ENCODE measurements around the gene DKK3. TPM values are rescaled to one million over a fixed set of nuclear protein-coding genes. Genes with fewer than 3 reads are reported as not detected.
"Not testable (repeated sequence)": the region's sequence is repeated elsewhere in the genome, so short reads cannot be mapped to it uniquely, and the experiment has no call there.

Gene DKK3
- total RNA-seq, 2 donors from 2014 or later = 0.91 to 1.6 TPM

DNA sequence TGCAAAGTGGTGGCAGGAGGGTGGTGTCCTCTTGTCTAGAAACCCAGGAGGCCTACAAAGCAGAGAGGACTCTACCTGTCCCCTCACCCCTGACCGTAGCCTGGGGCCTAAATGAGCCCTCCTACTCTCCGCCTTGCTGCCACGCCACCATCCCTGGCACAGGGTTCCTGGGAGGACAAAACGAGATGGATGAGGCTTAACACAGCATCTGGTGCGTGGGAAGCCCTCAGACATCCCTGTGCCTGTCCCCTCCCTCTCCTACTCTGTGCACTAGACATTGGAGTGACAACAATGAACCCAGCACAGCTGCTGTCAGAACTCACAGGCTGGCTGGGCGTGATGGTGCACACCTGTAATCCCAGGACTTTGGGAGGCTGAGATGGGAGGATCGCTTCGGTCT lies 36.4 kb upstream of the DKK3 start:
- DNase-seq = no peak
- no peak for ATAC-seq
- H3K36me3 Mint-ChIP-seq (ENCODE audit: low read depth) = no peaks in the 10 kb centered on the region
- peak overlapping the region; percentile 4 for H3K27ac Mint-ChIP-seq
- H3K9me3 ChIP-seq (ENCODE audit: control insufficient read depth, low read length, poor library complexity, severe bottlenecking) = no peaks in the 10 kb centered on the region
- peaks cover 8% of the 10 kb centered on the region for H3K27me3 Mint-ChIP-seq
- H3K4me3 Mint-ChIP-seq = no peak overlapping the region
- H3K4me1 Mint-ChIP-seq = peaks cover 5% of the 10 kb centered on the region

DNA sequence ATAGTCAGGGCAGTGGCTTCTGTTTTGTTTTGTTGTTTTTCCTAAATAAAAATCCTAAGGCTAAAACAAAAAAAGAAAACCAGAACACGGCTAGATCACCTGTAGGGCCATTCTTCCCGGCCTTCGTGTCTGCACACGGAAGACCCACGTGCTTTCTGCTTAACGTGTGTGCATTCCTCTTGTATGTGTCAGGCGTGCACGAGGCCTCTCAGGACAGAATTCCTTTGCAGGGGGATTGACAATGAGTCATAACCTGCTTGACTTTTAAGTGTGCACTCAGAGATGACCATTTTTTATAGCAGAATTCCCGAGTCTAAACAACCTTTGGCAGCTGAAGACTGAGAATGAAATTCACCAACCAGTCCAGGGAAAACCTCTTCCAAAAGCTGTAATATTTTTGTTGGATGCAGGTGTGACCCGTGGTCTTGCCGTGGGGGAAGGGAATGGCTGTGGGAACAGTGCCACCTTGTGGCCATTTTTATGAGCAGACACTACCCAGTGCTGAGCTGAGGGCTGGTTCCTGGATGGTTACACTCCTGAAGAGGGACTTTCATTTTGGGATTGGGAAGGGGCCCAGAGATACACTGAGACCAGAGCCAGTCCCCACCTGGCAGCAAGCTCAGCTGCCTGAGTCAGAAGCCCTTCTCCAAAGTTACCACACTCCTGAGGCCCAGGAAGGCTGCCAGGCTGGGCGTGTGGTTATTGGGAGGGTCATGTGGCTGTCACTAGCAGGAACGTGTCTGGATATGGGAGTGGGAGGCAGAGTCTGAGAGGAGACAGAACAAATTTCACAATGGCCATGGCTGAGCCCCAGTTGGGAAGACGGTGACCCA lies 35.7 kb upstream of the DKK3 start:
- H3K4me1 Mint-ChIP-seq = peaks cover 5% of the 10 kb centered on the region
- ATAC-seq (peak; percentile 75), DNase-seq (peak; percentile 29 to 47 (median 29))
- no peaks in the 10 kb centered on the region for H3K36me3 Mint-ChIP-seq (ENCODE audit: low read depth)
- peaks cover 8% of the 10 kb centered on the region for H3K27me3 Mint-ChIP-seq
- H3K27ac Mint-ChIP-seq = peak overlapping the region; percentile 4
- no peaks in the 10 kb centered on the region for H3K9me3 ChIP-seq (ENCODE audit: control insufficient read depth, low read length, poor library complexity, severe bottlenecking)
- no peak overlapping the region for H3K4me3 Mint-ChIP-seq

DNA sequence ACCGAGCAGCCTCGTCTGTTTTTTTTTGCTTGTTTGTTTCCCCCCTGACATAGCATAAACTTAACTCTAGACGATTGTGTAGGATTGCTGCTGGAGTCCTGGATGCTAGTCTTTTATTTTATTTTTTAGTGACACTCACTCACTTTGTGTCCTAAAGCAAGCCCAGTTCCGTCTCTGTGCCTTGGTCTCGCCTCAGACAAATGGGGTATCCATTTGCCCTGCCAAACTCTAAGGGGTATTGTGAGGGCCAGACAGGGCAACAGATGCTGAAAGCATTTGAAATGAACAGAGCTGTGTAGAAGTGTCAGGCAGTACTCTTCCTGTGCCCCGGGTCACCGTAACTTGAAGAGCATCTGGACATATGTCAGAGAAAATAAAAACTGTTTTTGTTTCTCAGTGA lies 34.8 kb upstream of the DKK3 start:
- Mint-ChIP-seq H3K4me1 (peaks cover 3% of the 10 kb centered on the region), H3K36me3 (ENCODE audit: low read depth) (no peaks in the 10 kb centered on the region), H3K4me3 (no peak overlapping the region), H3K27me3 (peaks cover 8% of the 10 kb centered on the region), H3K27ac (no peak overlapping the region)
- no peaks in the 10 kb centered on the region for H3K9me3 ChIP-seq (ENCODE audit: control insufficient read depth, low read length, poor library complexity, severe bottlenecking)
- no peak for DNase-seq
- no peak for ATAC-seq

DNA sequence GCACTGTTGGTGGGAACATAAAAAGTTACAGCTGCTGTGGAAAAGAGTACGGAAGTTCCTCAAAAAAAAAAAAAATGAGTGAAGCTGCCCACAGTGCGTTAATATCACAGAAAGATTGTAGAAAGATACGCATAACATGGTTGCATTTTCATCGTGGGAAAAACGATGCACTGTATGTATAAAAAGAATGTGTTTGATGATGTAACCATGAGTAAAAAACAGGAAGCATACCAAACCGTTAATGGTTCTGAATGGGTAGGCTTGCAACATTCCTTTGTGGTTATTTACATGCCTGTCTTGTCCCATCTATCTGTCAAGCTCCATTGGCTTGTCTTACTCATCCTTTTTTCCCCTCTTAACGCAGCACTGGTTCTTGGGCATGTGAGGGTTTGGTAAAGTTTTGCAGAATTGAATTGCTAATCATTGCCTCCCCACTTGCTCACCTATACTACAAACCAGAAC lies 33.8 kb upstream of the DKK3 start:
- H3K27me3 Mint-ChIP-seq = peaks cover 7% of the 10 kb centered on the region
- H3K9me3 ChIP-seq (ENCODE audit: control insufficient read depth, low read length, poor library complexity, severe bottlenecking) = no peaks in the 10 kb centered on the region
- ATAC-seq = no peak
- no peak overlapping the region for H3K27ac Mint-ChIP-seq
- H3K36me3 Mint-ChIP-seq (ENCODE audit: low read depth) = no peaks in the 10 kb centered on the region
- no peaks in the 10 kb centered on the region for H3K4me1 Mint-ChIP-seq
- no peak for DNase-seq
- H3K4me3 Mint-ChIP-seq = no peak overlapping the region

DNA sequence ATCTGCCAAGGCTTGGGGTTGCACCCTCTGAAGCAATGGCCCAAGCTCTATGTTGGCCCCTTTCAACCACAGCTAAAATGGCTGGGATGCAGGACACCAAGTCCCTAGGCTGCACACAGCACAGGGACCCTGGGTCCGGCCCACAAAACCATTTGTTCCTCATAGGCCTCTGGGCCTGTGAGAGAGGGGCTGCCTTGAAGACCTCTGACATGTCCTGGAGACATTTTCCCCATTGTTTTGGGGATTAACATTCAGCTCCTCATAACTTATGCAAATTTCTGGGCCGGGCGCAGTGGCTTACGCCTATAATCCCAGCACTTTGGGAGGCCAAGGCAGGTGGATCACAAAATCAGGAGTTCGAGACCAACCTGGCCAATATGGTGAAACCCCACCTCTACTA lies 32.3 kb upstream of the DKK3 start:
- not testable (repeated sequence) for H3K27ac Mint-ChIP-seq; DNase-seq; H3K4me3 Mint-ChIP-seq; ATAC-seq; H3K4me1 Mint-ChIP-seq; H3K36me3 Mint-ChIP-seq (ENCODE audit: low read depth); H3K9me3 ChIP-seq (ENCODE audit: control insufficient read depth, low read length, poor library complexity, severe bottlenecking); H3K27me3 Mint-ChIP-seq

DNA sequence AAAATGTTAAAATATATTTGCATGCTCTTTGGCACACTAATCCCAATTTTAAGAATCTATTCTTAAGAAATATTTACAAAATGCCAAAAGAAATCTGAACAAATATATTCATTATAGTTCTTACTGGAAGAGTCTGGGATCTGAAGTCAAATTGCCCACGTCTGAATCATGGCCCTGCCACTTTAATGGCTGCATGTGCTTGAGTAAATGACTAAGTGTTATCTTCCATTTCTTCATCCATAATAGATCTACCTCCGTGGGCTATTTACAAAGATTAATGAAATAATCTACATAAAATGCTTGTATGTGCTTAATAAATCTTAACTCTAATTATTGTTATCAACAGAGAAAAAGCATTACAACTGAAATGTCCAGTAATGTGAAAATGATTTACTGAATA lies 24.5 kb upstream of the DKK3 start:
- H3K27ac Mint-ChIP-seq = no peak overlapping the region
- H3K36me3 Mint-ChIP-seq (ENCODE audit: low read depth) = peaks cover 9% of the 10 kb centered on the region
- DNase-seq (no peak), ATAC-seq (no peak)
- H3K4me1 Mint-ChIP-seq = peaks cover 5% of the 10 kb centered on the region
- H3K9me3 ChIP-seq (ENCODE audit: control insufficient read depth, low read length, poor library complexity, severe bottlenecking) = no peaks in the 10 kb centered on the region
- no peak overlapping the region for H3K4me3 Mint-ChIP-seq
- H3K27me3 Mint-ChIP-seq = peaks cover 53% of the 10 kb centered on the region

DNA sequence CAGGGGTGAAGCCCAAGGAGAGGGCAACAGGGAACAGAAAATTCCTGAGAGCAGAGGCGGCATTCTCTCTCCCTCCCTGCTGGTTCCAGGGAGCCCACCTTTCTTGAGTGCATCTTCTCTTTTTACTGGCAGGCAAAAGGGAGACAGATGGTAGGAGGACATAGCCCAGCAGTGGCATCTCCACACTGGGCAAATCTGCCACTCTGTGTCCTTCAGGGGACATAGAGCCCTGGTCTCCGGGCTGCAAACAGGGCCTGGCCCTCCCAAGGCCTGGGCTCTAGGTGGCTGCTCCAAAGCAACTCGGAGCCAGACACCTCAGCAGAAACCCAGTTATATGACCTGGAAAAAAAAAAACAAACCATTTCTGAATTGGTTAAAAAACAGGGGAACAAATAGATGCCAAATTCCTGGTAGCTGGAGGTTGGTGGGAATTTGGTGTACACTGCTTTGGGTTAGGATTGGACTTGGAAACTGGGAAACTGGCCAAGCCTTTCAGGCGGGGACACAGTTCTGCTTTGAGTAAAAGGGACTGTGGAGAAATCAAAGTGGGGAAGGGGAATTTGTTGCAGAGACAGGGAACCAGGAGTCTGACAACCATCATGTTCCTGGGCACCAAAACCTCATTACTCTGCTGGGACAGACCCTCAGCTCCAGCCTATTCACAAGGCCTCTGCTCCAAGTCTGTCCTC lies 23.6 kb upstream of the DKK3 start:
- H3K4me1 Mint-ChIP-seq = peaks cover 5% of the 10 kb centered on the region
- DNase-seq = no peak
- no peak overlapping the region for H3K27ac Mint-ChIP-seq
- H3K36me3 Mint-ChIP-seq (ENCODE audit: low read depth) = peaks cover 9% of the 10 kb centered on the region
- H3K27me3 Mint-ChIP-seq = peaks cover 62% of the 10 kb centered on the region
- H3K4me3 Mint-ChIP-seq = no peak overlapping the region
- no peak for ATAC-seq
- no peaks in the 10 kb centered on the region for H3K9me3 ChIP-seq (ENCODE audit: control insufficient read depth, low read length, poor library complexity, severe bottlenecking)

DNA sequence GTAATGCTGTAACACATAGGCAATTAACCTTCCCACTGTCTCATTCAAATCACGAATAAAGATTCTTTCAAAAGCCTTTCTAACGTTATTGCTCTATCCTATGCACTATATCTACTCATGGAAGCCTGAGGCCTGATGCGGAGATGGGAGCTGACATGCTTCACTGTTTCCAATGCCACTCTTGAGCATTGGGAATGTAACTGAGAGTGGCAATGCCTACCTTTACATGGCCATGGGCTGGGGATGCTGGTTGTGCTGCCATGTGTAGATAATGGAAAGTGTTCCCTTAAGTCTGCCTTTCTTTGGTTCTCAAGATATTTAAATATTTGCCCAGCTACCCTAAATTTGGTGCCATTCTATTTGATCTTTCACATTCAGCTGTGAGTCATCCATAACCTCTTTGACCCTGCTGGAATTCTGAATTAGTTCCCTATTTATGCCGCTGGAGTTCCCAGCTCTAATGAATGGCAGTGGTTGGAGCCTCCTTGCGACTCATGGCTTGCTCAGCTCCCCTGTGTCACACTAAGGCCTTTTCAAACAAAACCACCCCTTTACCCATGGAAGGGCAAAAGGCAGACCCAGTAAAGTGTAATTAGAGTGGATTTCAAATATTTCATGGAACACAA lies 21.4 kb upstream of the DKK3 start:
- no peaks in the 10 kb centered on the region for H3K4me1 Mint-ChIP-seq
- no peaks in the 10 kb centered on the region for H3K9me3 ChIP-seq (ENCODE audit: control insufficient read depth, low read length, poor library complexity, severe bottlenecking)
- peaks cover 68% of the 10 kb centered on the region for H3K27me3 Mint-ChIP-seq
- H3K4me3 Mint-ChIP-seq = no peak overlapping the region
- H3K36me3 Mint-ChIP-seq (ENCODE audit: low read depth) = peaks cover 7% of the 10 kb centered on the region
- DNase-seq (no peak), ATAC-seq (no peak)
- no peak overlapping the region for H3K27ac Mint-ChIP-seq

DNA sequence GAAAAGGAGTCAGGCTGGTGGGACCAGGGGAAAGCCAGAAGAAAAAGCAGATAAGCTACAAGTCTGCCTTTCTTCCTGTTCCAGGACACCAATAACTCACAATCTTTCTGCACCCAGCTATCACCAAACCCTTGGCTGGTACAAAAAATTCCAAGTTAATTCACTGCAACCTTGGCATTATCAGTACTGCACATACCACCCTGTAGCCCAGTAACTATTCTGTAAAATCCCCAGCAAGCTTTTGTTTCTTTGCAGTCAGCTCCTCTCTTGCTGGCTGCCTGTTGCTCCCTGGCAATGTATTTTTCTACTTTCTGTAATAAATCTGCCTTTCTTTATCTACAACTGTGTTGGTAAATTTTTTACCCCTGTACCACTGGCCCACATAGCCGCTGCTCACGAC lies 20.7 kb upstream of the DKK3 start:
- Mint-ChIP-seq H3K27ac (no peak overlapping the region), H3K4me1 (no peaks in the 10 kb centered on the region), H3K27me3 (peaks cover 61% of the 10 kb centered on the region), H3K36me3 (ENCODE audit: low read depth) (peaks cover 7% of the 10 kb centered on the region), H3K4me3 (no peak overlapping the region)
- DNase-seq (no peak), ATAC-seq (no peak)
- no peaks in the 10 kb centered on the region for H3K9me3 ChIP-seq (ENCODE audit: control insufficient read depth, low read length, poor library complexity, severe bottlenecking)

DNA sequence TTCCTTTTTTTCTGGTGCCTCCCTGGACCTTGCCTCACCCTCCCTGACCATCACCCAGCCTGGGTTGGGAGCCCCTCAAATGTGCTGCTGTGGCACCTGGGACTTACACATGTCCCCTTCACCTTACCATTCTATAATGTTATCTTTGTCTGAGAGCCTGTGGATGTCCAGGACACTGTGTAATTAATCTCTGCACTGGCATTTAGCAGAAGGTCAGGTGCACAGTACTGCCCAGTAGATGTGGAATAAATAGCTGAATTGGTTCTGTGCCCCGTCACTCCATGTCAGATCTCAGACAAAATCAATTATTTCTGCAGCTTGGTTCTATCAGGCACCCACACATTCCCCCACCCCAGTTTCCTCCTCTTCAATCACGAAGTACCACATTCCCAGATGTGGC lies 19.9 kb upstream of the DKK3 start:
- Mint-ChIP-seq H3K4me1 (no peaks in the 10 kb centered on the region), H3K27ac (no peak overlapping the region), H3K36me3 (ENCODE audit: low read depth) (peaks cover 3% of the 10 kb centered on the region), H3K4me3 (peak overlapping the region; percentile 33), H3K27me3 (peaks cover 53% of the 10 kb centered on the region)
- no peak for DNase-seq
- ATAC-seq = no peak
- H3K9me3 ChIP-seq (ENCODE audit: control insufficient read depth, low read length, poor library complexity, severe bottlenecking) = no peaks in the 10 kb centered on the region

DNA sequence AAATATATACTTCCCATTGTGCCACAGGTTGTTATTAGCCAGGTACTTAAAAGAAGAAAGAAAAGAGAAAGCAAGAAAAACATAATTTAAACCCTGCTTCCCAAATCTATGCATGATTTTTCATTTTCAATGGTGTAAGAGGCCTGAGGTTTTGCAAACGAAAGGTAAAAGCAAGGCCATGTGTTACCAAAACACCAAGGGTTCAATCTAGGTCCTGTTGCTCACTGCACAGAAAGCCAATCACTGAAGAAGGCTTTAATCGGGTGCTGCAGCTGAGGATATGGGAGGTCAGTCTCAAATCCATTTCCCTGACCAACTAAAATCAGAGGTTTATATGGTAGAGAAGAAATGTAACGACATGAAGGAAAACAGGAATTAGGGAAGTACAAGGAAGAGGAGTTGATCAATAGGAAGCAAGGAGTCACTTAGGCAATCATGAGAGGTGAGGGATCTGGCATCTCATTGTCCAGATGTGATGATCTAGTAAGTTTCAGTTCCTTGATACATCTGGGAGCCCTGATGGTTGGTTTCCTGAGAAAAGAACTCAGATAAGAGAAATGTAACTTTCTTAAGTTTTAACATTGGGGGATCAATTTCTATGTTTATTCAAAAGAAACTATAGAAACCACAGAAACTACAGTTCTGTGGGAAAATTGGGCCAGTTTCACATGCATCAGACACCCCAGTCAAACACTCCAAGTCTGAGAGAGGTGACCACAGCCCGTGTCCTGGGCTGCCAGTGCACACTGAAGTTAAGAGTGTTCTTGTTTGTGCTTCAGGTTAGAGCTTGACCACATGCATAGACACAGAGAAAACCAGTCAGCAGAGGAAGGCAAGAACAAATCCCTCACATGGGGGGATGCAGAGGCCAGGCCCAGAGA lies 18.1 kb upstream of the DKK3 start:
- peaks cover 3% of the 10 kb centered on the region for H3K36me3 Mint-ChIP-seq (ENCODE audit: low read depth)
- H3K9me3 ChIP-seq (ENCODE audit: control insufficient read depth, low read length, poor library complexity, severe bottlenecking) = no peaks in the 10 kb centered on the region
- no peak for ATAC-seq
- no peak overlapping the region for H3K27ac Mint-ChIP-seq
- peaks cover 50% of the 10 kb centered on the region for H3K27me3 Mint-ChIP-seq
- H3K4me1 Mint-ChIP-seq = no peaks in the 10 kb centered on the region
- no peak overlapping the region for H3K4me3 Mint-ChIP-seq
- no peak for DNase-seq

DNA sequence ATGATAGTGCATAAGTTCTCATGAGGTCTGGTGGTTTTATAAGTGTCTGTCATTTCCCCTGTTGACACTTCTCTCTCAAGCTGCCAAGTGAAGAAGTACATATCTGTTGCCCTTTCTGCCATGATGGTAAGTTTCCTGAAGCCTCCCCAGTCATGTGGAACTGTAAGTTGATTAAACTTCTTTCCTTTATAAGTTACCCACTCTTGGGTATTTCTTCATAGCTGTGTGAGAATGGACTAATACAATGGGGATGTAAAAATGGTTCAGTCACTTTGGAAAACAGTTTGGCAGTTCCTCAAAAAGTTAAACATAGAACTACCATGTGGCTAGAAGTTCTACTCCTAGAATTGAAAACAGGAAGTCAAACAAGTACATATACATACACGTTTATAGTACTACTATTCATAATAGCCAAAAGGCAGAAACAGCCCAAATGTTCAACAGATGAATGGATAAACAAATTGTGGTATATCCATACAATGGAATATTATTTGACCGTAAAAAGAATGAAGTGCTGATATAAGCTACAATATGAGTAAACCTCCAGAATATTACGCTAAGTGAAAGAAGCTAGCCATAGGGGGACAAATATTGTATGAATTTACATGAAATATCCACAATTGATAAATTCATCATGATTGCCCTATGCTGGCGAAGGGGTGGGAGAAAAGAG lies 16.0 kb upstream of the DKK3 start:
- H3K36me3 Mint-ChIP-seq (ENCODE audit: low read depth) = peaks cover 2% of the 10 kb centered on the region
- no peak for ATAC-seq

More for the DNA sequence above, 16.0 kb upstream of the DKK3 start:
- no peak for DNase-seq
- Mint-ChIP-seq H3K4me3 (no peak overlapping the region), H3K27me3 (peaks cover 47% of the 10 kb centered on the region), H3K27ac (no peak overlapping the region), H3K4me1 (no peaks in the 10 kb centered on the region)
- H3K9me3 ChIP-seq (ENCODE audit: control insufficient read depth, low read length, poor library complexity, severe bottlenecking) = no peaks in the 10 kb centered on the region
